Retina (tissue), 1 donor: ENCODE results near the gene DUSP7.

Source experiments
- DNase-seq: peaks from one replicate; pipeline ENCODE4 v3.0.0-alpha.2; 2016

The DUSP7 gene

DNA sequence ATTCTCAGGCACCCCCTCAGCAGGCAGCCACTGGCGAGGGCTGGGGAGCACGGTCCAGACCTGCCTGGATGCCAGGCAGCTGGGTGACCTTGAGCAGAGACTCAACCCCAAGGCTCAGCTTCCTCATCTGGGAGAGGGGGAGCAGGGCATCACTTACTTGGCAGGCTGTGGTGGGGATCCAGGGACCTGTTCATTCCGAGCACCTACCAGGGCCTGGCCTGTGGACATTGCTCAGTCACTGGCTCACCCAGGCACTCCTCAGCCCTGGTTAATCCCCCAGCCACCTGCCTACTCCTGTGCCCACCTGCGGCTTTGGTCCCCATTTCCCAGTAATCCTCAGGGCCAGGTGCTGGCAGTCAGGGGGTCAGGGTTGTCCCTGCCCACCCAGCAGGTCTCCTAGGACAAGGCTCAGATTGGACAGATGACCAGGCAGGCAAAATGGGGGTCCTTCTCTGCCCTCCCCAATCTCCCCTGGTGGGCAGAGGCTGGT lies 51.4 kb downstream of the DUSP7 start:
- DNase-seq, result no peak

DNA sequence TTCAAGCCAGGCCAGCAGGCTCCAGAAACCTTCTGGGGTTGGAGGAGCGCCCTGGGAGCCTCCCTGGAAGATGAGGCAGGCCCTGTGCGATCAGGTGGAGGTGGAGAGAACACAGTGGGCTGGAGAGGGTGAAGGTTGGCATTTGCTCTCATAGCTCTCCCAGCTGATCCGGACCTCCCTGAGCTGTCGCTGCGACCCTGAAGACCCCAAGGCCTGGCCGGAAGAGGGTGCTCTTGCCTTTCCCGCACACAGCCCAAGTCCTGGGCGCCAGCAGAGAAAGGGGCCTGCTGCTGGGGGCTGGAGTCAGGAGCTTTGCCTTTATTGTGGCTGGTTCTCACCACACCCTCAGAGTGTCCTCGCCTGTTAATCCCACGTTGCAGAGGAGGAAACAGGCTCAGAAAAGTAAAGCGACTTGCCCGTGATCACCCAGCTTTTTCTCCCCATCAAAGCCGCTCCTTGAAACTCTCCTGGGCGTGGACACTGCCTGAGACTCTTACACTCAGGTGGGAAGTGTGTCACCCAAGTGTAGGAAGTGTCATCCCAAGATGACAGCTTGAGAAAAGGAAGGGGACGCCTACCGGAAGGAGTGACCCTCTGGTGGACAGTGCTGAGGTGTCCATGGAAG lies 52.1 kb downstream of the DUSP7 start:
- DNase-seq, result peak; percentile 88

DNA sequence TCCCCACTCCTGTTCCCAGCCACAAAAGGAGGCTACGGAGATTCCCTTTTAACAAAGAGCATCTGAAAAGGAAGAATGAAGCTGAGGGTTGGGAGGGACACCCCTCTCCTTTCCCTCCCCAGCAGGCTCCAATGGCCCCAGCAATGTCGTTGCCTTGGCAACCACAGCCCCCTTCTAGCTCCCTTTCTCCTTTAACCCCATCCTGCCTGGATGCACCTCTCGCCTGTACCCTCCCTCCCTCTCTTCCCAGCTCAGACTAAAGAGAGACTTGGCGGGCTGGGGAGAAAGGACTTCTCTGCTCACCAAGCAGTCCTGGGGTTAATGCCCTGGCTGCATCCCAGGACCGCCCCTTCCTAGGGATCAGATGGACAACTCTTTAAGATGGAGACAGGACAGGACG lies 53.6 kb downstream of the DUSP7 start:
- no peak for DNase-seq

- peak; percentile 91 for DNase-seq
These were observed 54.9 kb downstream of the DUSP7 start for GRCh38 chr3:52001443-52001974.

DNA sequence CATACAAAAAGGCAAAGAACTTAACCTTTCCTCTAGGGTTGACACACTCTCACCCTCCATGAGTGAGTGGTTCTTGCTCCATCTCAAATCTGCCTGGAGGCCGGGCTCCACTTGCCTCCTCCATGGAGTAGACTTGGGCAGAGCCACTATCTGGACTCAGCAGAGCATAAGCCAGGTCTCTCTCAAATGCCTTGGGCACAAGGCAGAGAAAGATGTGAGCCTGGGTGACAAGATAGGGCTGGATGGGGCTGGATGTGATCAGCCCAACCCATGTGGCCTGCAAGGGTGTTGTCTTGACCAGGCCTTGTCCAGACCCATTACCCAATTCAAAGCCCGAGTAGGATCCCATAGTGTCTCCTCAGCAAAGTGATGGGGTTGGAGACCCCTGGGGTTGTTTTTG lies 56.5 kb downstream of the DUSP7 start:
- no peak for DNase-seq
